NCI-H2171 treated with DMSO at 0.1 percent for 48 hours (cell line): Measurements from ENCODE around the gene C6orf136.

Source experiments
- DNase-seq: peaks from one replicate; lab custom pipeline; 2025; lab: John Stamatoyannopoulos, UW

The C6orf136 gene

DNA sequence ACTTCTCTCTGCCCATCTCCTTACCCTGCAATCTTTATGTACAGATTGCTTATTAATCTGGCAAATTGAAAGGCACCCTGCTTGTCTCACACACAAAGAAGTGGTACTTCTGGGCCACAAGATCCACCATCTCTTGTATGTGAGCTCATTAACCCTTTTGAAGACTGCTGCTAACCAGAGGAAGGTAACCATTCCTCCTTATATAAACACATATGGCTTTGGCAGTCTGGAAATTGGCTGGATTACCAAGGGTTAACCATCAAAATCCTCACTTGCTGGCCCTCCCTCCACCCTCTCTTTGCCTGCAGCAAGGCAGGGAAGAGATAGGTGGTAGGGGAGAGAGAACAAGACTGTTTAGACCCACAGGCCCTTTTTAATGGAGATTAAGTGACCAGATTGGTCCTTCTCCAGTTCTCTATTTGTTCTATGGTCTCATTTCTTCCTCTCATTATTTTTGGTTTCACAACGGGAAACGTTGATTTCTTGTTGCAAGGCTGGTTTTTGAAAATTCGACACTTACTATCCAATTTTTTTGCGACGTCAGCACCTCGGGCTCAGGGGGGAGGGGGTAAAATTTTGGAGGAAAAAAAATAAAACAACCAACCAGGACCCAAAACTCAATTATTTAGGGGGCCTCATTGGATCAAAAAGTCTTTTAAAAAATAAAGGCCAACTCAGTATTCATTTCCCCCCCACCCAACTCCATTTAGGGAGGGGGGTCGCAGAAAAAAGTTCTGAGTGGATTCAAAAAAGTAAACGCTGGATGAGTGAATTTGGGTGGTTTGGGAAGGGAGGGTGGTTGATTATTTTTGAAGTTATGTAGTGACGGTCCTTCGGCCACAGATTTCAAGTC, 30.7 kb upstream of the C6orf136 start:
- DNase-seq: peak; percentile 68

DNA sequence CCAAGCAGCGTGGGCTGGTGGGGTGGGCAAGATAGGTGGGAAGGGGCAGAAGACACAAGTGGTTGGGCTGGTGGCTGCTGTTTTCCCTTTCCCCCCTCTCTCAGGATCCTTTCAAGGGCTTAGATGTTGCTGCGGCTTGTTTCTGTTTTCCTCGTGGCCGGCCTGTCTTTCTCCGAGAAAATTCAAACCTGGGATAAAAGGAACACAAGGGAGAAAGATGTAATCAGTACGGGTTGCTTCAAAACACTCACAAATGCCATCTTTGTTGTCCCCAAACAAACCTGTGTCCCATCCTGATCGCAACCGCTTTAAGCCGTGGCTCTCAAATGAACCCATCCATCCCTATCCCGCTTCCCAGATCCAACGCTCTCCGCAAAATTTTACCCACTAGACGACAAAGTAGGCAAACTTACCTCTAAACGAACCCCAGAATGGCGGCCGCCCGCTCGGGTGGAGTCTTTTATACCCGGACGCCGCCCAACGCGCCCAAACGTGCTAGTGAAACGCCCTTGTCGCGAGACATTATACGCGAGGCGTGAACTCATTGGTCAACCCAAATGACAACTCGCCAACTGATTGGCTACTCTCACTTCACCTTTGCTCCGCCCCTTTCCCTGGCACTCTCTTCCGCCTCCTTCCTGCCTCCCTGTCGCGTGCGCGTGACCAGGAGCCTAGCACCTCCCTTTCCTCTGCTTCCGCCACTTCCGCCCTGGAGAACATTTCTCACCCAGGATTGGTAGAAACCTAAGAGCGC, 29.9 kb upstream of the C6orf136 start, which contains the start of gene PPP1R10:
PPP1R10 (minus strand) TSS at position 433 of the 754 bp plus-strand sequence. CDS start 7,299 bp downstream, outside the sequence.
- DNase-seq: peak; percentile 100

DNA sequence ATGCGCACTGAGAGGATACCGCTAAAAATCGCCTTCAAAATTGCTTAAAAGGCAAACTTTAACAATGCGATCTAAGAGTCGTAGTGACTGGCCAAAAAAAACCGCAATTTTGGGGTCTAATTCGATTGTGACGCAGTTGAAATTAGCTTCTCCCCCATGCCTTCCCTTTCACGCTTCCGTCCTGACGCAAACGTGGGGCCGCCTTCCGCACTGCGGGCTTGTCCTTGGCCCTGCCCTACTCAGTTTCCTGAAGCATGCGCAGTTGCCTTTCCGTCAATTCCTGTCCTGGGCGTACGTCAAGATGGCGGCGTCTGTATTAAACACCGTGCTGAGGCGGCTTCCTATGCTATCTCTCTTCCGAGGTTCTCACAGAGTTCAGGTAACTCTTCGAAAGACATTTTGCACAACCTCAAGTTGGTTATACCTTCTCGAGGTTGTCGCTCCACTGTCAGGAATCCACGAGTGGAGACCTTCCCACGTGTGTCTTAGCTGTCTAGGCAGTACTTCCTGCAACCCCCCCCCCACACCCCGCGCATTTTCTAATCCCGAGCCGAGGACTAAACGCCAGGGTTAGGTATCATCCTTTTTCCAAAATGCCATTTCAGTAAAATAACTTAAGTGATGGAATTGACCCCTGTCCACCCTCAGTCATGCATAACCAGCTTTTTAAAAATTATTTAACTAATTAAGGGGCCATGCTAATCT, 29.2 kb upstream of the C6orf136 start, which contains the start of gene MRPS18B:
MRPS18B (plus strand) TSS at position 276 of the 705 bp plus-strand sequence; CDS start at position 302, 26 bp downstream.
- DNase-seq: peak; percentile 99

DNA sequence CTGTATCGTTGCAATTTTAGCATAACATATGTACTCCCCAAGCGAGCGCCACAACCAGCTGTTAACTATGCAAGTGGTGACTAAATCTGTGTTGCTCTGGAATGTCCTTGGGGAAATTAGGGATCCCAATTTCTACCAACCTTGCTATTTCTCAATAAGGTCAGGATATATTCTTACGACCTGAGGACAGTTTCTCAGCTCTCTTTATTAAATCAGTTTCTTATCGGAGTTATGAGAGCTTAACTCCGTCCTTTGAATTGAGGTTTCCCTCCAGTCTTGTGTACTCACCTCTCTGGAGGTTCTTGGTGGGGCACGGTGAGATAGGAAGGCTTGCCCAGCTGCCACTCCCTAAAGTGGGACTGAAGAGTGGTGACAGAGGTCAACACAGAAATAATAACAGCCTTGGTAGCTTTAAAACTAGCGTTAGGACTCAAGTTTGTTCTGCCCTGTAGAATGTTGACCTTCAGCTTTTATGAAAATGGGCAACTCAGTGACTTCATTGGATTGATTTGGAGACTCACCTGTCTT, 28.6 kb upstream of the C6orf136 start:
- DNase-seq: peak; percentile 48

DNA sequence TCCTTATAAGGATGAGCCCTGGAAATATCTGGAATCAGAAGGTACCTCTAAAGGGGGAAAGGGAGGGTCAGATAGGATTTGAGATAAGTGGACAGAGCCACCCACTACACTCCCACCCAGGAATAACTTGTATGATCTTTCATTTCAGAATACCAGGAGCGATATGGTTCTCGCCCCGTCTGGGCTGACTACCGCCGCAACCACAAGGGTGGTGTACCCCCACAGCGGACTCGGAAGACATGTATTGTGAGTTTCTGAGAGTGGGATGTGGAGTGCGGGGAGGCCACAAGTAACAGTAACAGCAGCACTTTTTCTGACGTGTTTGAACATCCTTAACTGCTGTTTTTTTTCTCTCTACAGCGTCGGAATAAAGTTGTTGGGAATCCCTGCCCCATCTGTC, 27.4 kb upstream of the C6orf136 start:
- DNase-seq: no peak

DNA sequence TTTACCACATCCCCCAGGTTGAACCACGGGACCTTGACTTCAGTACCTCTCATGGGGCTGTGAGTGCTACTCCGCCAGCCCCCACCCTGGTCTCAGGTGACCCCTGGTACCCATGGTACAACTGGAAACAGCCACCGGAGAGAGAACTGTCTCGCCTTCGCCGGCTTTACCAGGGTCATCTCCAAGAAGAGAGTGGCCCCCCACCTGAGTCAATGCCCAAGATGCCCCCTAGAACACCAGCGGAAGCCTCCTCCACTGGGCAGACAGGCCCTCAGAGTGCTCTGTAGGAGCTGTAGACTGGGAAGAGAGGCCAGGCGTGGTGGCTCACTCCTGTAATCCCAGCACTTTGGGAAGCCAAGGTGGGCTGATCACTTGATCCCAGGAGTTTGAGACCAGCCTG, 21.4 kb upstream of the C6orf136 start:
- DNase-seq: no peak

DNA sequence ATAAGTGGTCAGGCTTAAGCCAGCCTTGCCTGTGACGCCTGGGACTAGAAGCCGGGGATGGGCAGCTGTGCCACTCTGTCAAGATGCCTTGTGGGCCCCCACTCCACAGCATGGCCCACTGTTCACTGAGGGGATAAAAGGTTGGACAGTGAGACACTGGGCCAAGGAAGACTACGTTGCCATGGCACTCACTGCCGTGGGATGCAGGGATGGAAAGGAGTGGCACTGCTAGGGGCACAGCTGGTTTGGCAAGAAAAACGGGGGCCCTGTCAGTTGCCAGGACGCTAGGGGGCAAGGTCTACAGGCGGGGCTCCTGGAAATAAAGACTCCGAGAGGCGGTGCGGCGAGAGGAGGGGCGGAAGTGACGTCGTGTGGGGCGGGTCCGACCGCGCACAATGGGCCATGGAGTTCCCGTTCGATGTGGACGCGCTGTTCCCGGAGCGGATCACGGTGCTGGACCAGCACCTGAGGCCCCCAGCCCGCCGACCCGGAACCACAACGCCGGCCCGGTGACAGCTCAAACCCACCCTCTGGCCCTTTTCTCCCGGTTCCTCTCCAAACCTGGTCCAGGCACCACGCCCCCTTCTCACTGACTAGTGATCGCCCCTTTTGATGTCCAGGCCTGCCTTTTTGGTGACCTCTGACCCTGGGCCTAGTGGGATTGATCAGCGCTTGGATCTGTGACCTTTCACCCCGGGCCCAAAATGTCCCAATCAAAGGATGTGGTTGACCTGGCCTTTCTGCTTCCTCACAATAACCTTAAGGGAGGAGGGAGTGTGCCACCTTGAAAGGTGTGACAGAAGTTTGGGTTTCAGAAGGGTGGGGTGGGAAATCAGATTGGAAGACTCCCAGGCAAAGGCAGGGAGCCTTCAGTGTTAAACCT, 20.2 kb upstream of the C6orf136 start, which contains the start of gene ATAT1:
ATAT1 (plus strand) TSS at position 391 of the 883 bp plus-strand sequence.
- peak; percentile 83 for DNase-seq

DNA sequence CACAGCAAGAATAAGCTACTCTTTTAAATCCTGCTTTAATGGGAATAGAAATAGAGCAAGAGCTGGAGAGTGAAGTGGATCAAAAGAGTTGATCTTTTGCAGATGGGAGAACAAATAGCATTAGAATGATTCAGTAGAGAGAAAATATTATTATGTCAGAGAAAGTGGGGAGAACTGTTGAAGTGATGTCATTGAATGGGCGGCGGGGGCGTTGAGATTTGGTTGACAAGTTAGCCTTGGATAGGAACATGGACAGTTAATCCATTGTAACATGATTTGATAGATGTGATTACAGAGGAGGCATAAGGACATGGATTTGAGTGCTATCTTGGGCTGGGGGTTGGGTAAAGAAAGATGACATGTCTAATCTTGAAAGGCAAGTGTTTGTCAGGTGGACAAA, 11.1 kb upstream of the C6orf136 start:
- no peak for DNase-seq

DNA sequence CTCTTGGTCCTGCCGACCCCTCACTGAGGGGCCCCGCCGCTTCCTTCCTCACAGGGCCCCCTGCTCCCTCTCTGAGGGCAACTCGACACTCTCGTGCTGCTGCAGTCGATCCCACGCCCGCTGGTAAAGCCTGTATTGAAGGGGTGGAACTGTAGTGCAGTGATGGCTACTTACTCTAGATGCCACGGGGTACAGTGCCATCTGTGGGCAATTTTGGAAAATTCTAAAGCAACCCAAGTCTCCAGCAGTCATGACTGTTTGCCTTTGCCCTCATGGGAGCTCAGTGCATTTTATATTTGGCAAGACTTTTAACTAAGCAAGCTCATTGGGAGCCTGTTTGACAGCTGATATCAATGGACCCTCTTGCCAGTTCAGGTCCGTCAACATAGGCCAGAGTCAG, 6.5 kb upstream of the C6orf136 start:
- no peak for DNase-seq

DNA sequence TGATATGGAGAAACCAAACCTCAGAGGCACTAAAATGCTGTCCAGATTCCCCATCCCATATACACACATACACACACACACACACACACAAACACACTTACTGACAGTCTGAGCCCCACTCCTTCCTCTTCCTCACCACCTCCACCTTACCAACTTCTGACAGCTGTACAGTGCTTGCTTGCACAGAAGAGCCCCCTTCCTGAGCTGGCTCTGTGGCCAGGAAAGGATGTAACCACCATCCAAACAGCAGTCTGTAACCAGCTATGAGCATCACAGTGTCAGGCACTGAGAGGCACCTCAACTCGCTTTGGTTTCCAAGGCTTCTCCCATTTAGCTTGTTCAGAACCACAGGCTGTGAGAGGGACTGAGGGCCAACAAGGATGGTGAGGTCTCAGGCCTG, 5.9 kb upstream of the C6orf136 start:
- no peak for DNase-seq

DNA sequence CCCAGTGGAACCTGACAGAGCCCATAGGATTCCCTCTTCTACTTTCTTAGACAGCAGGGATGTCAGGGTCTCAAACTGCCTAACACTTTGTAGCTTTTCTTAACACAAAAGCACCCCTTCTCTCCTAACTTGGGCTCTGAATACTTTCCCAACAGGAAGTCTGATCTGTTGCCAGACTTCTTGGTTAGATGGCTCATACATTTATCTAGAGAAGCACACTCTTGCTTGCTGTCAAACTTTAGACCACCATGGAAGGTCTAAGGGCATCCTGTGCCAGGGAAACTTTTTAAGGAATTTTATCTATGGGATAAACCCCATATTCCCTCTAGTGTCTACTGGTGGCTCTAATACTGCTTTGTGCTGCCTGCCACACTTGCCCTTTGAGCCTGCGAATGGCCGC, 3.3 kb upstream of the C6orf136 start:
- no peak for DNase-seq

DNA sequence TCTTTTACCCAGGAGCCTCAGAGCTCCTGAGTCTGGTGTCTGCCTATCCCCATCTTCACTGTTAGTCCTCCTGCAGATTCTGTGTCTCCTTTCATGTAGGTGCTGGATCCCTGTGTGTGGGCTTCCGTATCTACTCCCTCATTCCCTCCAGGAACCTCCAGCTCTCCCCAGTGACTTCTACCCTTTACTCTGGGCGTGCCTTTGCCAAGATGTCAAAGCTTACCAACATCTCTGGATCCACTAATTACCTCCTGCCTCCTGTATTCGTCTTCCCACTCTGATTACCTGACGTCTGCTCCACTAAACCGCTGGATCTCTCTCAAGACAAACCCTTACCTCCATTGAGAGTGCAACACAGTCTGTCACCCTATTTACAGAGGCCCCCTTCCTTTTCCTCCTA, 2.2 kb upstream of the C6orf136 start:
- DNase-seq: no peak

DNA sequence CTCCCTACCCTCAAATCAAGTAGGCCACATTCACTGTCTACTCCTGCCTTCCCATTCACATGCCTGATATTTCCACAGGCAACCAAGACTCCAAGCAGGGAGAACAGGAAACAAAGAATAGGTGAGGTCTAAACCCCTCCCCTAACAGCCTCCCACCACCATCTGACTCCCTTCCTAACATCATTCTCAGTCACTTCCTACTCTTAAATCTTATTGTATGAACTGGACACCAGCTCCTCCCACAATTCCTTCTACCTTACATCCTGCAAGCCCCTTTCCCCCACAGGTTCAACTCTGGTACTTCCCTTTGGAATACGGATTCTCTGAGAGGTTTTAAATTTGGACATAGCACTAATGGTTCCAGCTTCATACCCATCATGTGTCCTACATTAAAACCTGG, 944 bp upstream of the C6orf136 start:
- DNase-seq: no peak

DNA sequence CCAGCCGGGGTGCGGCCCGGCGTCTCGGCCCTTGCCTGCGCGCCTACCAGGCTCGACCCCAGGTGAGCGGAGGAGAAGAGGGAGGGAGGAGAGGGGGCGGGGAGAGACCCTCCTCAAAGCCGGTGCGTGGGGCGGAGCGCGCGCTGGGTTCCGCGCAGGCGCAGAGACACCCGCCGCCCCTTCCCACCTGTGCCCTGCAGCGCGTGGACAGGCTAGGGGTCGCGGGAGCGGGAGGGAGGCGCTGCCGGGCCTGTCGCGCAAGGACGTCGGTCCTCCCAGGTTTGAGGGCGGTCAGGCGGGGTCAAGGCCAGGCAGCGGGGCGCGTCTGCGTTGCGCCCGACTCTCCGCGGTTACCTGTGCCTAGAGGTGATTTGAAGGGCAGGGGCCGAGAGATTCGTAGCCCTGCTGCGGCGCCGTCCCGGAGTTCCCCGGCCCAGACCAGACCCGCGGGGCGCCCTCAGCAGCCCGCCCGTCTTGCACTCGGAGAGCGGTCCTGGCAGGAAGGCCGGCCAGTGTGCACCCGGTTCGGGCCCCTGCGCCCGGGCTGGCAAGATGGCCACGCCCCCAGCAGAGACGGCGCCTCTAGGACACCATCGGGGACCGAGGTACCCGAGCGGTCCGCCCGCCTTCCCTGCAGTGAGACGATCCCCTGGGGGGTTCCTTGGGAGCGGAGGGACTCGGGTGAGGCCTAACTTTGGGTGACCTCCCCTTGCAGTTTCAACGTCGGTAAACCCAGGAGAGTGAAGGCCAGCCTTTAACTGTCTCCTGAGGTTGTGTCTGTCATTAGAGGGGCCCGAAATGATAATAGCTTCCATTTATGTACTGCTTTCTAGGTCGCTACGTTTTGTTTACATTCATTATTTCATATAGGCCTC, 546 bp downstream of the C6orf136 start:
- peak; percentile 88 for DNase-seq

DNA sequence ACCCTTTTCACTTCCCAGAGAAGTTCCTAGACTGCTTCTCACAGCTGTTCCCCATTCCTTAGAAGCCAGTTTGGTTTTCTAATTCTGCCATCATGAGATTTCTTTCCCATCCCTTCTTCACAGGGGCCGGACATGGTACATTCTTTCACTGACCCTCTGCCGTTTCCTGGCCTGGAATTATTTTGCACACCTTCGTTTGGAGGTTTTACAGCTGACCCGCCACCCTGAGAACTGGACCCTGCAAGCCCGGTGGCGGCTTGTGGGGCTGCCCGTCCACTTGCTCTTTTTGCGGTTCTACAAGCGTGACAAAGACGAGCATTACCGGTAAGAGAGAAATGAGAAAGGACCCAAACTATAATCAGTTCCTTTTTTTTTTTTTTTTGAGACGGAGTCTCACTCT, 4.2 kb downstream of the C6orf136 start:
- DNase-seq: no peak

DNA sequence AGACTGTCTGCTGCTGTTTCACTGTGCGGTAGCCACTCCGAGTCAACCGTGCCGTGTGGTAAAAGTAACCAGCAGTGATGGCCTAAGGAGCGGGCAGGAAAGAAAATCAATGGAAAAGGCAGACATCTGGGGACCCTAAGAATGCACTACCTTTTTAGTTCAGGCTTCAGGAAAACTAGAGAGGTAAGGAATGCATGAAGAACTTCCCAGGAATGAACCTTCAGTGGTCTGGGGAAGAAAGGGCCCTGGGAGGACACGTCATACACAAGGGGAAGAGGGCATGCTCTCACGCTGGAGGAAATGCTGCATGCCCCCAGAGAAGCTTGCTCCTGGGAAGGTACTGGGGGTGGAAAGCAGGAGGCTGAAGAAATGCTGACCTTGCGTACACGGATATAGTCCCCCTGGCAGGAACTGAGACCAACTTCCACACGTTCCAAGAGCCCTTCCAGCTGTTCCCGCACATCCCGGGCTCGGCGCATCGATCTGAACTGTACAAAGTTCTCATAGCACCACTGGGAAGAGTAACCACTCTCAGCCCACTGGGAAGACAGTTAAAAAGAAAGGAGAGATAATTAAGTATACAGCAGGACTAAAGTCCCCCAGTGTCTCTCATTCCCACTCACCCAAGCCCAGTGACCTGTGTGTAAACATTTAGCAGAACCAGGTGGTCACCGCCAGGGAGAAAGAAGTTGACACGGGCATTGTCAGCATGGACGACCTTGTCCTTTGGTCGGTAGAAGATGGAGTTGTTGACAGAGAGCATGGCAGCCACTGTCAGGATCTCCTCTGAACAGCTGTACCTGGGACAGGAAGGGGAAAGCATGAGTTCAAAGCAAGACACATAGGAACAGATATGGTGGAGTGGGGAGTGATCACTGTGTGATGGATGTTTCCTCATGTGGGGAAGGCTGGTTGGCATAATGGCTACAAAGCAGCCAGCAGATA, 8.1 kb downstream of the C6orf136 start:
- DNase-seq: no peak

DNA sequence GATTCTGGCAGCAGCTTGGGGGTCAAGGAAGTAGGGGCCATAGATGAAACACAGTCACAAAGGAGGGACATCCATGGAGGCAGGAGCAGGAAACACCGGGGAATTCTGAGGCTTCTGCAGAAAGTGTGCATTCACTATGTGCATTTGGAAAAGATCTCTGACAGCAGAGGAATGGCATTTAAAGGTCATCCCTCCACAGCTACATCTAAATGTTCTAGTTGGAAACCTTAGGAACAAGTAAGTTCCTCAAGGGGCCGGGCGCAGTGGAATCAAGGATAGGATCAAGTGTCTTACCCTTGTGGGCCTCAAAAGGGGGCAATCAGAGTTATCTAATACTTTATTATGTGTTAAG, 8.8 kb downstream of the C6orf136 start:
- no peak for DNase-seq

DNA sequence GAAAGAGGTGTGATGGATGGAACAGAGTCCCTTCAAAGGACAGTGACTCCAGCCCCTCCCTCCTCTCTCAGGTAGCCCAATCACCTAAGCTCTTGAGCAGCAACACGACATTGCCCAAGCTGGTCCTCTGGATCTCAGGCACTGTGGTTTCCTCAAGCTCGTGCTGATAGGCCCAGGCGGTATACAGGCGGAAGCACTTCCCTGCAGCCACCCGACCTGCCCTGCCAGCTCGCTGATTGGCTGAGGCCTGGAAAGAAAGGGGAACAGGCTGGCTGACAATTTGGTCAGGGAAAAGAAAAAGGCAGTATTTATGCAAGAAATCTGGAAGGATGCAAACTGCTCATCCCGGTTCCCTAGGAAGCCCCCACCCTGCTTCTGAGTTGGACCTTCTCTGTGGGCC, 9.6 kb downstream of the C6orf136 start:
- DNase-seq: no peak

DNA sequence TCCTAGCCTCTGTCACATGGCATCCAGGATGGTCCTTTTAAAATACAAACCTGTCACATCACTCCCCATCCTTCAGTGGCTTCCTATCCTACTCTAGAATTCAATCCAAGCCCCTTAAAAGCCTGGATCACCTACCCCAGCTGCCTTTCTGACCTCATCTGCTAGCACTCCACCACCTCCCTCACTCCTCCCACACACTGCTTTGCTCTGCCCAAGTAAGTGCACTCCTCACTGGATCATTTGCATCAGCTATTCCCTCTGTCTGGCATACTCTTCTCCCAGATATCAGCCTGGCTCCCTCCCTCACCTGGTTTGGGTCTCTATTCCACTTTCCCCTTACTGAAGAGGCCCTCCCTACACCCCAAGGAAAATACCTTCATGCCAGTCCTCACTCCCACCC, 10.5 kb downstream of the C6orf136 start:
- DNase-seq: no peak
